HG03095 (cell line): ENCODE results near the gene PNPLA7.
"Not testable (repeated sequence)": the region's sequence is repeated elsewhere in the genome, so short reads cannot be mapped to it uniquely, and the experiment has no call there.

Experiments used
- ATAC-seq: cut with Tn5 transposase; IDR thresholded peaks from one replicate; pipeline ENCODE4 v1.9.1; 2021; ENCODE audit warnings: moderate library complexity; ENCODE audit not compliant: unreplicated experiment

PNPLA7 gene

GRCh38 chr9:137543237-137543963 lies 6.8 kb downstream of the PNPLA7 start:
- no peak for ATAC-seq

GRCh38 chr9:137542486-137542885 lies 7.7 kb downstream of the PNPLA7 start:
- ATAC-seq: no peak

- ATAC-seq: no peak
These were observed 9.7 kb downstream of the PNPLA7 start for GRCh38 chr9:137540536-137540935.

GRCh38 chr9:137538058-137538457 lies 12.1 kb downstream of the PNPLA7 start:
- no peak for ATAC-seq

- ATAC-seq: not testable (repeated sequence)
These were observed 13.5 kb downstream of the PNPLA7 start for GRCh38 chr9:137536594-137537131.

GRCh38 chr9:137535120-137535428 lies 15.1 kb downstream of the PNPLA7 start:
- ATAC-seq: no peak

GRCh38 chr9:137534256-137535119 lies 15.7 kb downstream of the PNPLA7 start:
- ATAC-seq: no peak

GRCh38 chr9:137532891-137533468 lies 17.2 kb downstream of the PNPLA7 start:
- not testable (repeated sequence) for ATAC-seq

GRCh38 chr9:137531099-137531765 lies 19.0 kb downstream of the PNPLA7 start:
- ATAC-seq: no peak

- no peak for ATAC-seq
These were observed 19.9 kb downstream of the PNPLA7 start for GRCh38 chr9:137530331-137530730.

GRCh38 chr9:137524981-137525317 lies 25.3 kb downstream of the PNPLA7 start:
- no peak for ATAC-seq

GRCh38 chr9:137524161-137524980 lies 25.8 kb downstream of the PNPLA7 start:
- ATAC-seq: no peak

GRCh38 chr9:137522746-137523455 lies 27.3 kb downstream of the PNPLA7 start:
- ATAC-seq: no peak

GRCh38 chr9:137521405-137521985 lies 28.7 kb downstream of the PNPLA7 start:
- ATAC-seq: no peak

GRCh38 chr9:137520614-137521404 lies 29.4 kb downstream of the PNPLA7 start:
- ATAC-seq: no peak

GRCh38 chr9:137519553-137519952 lies 30.6 kb downstream of the PNPLA7 start:
- ATAC-seq: no peak

- not testable (repeated sequence) for ATAC-seq
These were observed 31.3 kb downstream of the PNPLA7 start for GRCh38 chr9:137518661-137519459.
